ENCODE measurements around the gene PCP2. TPM values are rescaled to one million over a fixed set of nuclear protein-coding genes. Genes with fewer than 3 reads are reported as not detected.

PCP2 gene
- total and polyA plus RNA-seq, 2 of the 13 experiments (the other 11 are each of a cell fraction or from before 2014, with no cell fraction given) = 0.62 TPM; not detected in 1

- Histone ChIP-seq H3K4me1 (ENCODE audit: insufficient read depth, low read length) (no peaks in the 10 kb centered on the region), H3K36me3 (replicated peaks in 1 of 2; ENCODE audit: control insufficient read depth in 1 of 2, insufficient read depth in 2 of 2, low read length in 2 of 2) (no peaks in the 10 kb centered on the region), H3K9ac (ENCODE audit: insufficient read depth, low read depth, low read length) (no peak overlapping the region), H3K4me2 (ENCODE audit: low read depth, low read length) (no peak overlapping the region), H2AFZ (ENCODE audit: low read length) (no peak overlapping the region), H4K20me1 (ENCODE audit: insufficient read depth, low read length) (no peaks in the 10 kb centered on the region), H3K27ac (ENCODE audit: extremely low read length, insufficient read depth, low read length) (no peak overlapping the region), H3K4me3 (replicated peaks in 1 of 3; ENCODE audit: insufficient read depth in 1 of 3, low read depth in 2 of 3, low read length in 3 of 3) (no peak overlapping the region), H3K79me2 (ENCODE audit: insufficient read depth, low read length) (no peaks in the 10 kb centered on the region), H3K27me3 (ENCODE audit: control insufficient read depth in 1 of 2, insufficient read depth in 2 of 2, low read length in 2 of 2) (peaks cover 0 to 6% of the 10 kb centered on the region in 2 experiments; a peak in 2 of 5 replicates), H3K9me3 (ENCODE audit: low read length) (no peaks in the 10 kb centered on the region)
- ChIA-PET POLR2A (no interaction called here), CTCF (ENCODE audit: low intra/inter-chr PET ratio, low total read pairs) (no interaction called here)
- WGBS (ENCODE audit: low lambda C conversion rate) = 62% methylated on average over 5 of the region's 7 CpGs
- intact Hi-C loops (cut with micrococcal nuclease; ENCODE audit: unreplicated experiment) = no loop called here
- BruUV-seq (replicated peaks) = no TSS peak
- ATAC-seq (no peak), FAIRE-seq (no peak), DNase-seq (ENCODE audit: low spot score) (no peak)
- in situ Hi-C loops (cut with HindIII; ENCODE audit: extremely low pct_ligation_motif_present, low pct_unique_long_range_greater_than_20kb) = no loop called here
- TF ChIP-seq SP5 (CRISPR knock-in tag; IDR thresholded peaks at IDR 0.05; ENCODE audit: borderline replicate concordance, low read depth) (no peak), NAIF1 (CRISPR knock-in tag; IDR thresholded peaks at IDR 0.05; ENCODE audit: borderline replicate concordance) (no peak), ADNP (CRISPR knock-in tag; IDR thresholded peaks at IDR 0.05) (no peak), SYNCRIP (IDR thresholded peaks at IDR 0.05; ENCODE audit: insufficient read depth, low read depth, low read length) (no peak), RCOR2 (CRISPR knock-in tag; IDR thresholded peaks at IDR 0.05) (no peak), MEF2D (CRISPR knock-in tag; IDR thresholded peaks at IDR 0.05) (no peak), POLR2AphosphoS5 (IDR thresholded peaks at IDR 0.05; ENCODE audit: low read depth, low read length) (no peak), ZBTB33 (CRISPR knock-in tag; IDR thresholded peaks at IDR 0.05) (no peak), GLMP (CRISPR knock-in tag; IDR thresholded peaks at IDR 0.05; ENCODE audit: borderline replicate concordance) (no peak), ZNF318 (CRISPR knock-in tag; IDR thresholded peaks at IDR 0.05) (no peak), ZNF343 (CRISPR knock-in tag; IDR thresholded peaks at IDR 0.05) (no peak), CHCHD3 (CRISPR knock-in tag; IDR thresholded peaks at IDR 0.05) (no peak), MEIS2 (CRISPR knock-in tag; IDR thresholded peaks at IDR 0.05) (no peak), ZSCAN22 (CRISPR knock-in tag; IDR thresholded peaks at IDR 0.05) (no peak), SNAPC5 (CRISPR knock-in tag; IDR thresholded peaks at IDR 0.05; ENCODE audit: borderline replicate concordance) (no peak)
These were observed 30.2 kb upstream of the PCP2 start for GRCh38 chr19:7663706-7664105.
